EH (cell line): ENCODE measurements around the gene SDC1.

ENCODE experiments used
- DNase-seq: peaks from one replicate; pipeline ENCODE4 v3.0.0-alpha.2; 2015; ENCODE audit warnings: low read depth

Gene SDC1

DNA sequence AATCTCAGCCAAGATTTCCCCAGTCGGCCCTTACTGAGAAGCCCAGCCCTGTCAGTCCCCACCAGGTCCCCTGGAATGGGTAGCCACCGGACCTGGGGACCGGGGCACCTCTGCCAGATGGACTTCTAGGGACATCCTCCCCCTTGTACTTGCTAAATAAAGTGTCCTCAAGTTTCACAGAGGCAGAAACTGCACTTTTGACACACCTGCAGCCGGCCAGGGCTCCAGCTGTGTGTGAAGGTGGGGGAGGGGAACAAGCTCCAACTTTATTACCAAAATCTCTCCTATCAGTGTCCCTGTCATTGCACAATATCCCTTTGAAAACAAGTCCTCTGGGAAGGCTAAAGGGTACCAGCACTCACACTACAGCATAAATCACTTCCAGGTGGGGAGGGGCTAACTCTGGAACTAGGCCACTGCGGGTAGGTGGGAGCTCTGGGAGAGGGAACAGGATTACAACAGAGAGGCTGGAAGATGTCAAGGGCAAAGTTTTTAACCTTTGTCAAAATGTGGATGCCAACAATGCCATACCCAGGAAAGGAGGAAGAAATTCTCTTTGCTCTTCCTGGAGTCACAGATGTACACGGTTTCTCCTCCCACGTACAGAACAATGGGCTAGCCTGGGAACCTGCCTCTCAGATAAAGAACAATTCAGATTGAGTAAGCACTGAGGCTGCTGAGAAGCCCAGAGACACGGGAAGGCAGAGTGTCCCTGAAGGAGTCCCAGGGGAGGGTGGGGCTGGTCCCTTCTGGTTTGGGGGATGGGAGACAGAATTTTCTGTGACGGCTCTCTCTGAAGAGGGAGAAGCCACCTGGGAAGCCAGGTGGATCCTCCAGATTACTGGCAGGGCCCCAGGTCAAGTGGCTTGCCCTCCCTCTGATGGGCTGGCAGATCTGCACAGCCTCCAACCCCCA lies 11.0 kb downstream of the SDC1 start:
- no peak for DNase-seq

DNA sequence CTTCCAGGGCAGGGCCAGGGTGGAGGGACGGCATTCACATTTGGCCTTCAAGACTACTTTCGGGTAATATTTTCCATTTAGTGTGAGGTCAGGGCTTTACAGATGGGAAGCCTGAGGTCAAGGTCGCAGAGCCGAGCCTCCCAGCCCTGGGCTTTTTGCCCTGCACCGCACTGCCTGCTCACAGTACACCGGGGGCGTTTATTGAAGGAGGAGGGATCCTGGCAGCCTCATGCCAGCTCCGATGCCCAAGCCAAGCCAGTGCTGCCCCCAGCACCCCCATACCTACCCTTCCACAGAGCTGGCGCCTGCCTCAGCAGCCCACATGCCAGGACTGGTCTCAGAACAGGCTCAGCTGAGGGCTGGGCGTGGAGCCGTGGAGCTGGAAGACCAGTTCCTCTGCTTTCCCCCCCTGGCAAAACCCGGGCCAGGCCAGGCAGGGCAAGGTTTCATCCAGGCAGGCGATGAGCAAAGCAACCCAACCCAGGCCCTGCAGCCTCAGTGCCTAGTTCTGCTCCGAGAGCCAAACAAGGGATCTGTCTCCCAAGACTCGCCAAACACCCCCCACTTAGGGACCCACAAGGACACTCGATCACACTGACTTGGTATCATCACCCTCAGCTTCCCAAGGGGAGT lies 11.9 kb downstream of the SDC1 start:
- DNase-seq: no peak

DNA sequence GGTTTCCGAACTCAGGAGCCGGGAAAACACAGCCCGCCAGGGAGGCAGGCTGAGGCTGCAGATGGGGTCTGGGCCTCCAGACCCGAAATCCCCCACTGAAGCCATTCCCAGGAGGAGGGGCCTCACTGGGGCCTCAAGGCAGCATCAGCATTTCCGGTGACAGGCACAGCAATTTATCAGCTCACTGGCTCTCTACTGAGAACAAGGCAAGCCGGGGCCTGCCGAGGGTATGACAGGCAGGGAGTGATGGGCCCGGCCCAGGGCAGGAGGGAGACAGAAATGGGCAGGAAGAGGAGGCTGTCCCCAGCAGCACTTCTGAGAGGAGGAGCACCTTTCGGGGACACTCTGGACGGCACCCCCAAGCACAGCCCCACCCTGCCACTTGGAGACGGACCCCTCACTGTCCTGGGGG lies 12.5 kb downstream of the SDC1 start:
- DNase-seq: peak; percentile 64

DNA sequence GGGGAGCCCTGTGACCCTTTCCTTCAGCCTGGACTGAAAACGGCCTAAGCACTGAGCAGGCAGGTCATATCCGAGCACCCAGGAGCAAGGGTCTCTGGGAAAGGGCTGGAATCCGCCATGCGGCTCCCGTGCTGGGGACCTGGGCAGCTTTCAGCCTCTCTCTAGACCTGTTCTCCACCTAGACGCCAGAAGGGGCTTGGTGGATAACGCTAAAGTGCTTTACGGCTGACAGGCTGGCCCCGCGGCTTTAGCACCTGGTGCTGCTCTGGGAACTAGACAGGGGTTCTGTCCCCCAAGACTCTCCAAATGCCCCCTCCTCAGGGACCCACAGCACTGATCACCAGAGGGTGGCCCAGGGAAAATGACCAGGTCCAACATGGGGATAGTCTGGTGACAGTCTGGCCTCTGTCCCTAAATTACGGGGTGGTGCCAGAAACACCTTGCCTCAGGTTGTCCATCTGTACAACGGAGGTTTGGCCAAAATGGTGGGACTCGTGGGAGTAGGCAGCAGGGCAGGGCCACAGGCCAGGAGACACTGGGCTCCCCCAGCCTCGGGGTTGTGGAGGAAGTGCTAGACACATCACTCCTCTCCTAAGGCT lies 13.0 kb downstream of the SDC1 start:
- no peak for DNase-seq

DNA sequence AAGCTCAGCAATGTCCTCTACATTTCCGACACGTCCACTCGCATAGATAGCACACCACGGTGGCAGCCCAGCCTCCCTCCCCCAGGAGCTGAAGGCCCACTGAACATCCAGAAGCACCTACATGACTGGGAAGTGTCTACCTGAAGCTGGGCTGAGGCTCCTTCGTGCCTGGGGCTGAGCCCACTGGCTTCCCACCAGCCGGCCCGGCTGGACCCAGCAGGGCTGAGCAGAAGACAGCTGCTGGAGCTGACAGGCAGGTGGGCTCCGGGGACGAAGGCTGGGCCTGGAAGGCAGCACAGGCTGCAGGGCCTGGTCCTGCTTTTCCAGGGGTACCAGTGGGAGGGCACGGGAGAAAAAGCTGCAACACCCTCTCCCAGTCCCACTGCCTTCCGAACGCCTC lies 13.5 kb downstream of the SDC1 start:
- no peak for DNase-seq

DNA sequence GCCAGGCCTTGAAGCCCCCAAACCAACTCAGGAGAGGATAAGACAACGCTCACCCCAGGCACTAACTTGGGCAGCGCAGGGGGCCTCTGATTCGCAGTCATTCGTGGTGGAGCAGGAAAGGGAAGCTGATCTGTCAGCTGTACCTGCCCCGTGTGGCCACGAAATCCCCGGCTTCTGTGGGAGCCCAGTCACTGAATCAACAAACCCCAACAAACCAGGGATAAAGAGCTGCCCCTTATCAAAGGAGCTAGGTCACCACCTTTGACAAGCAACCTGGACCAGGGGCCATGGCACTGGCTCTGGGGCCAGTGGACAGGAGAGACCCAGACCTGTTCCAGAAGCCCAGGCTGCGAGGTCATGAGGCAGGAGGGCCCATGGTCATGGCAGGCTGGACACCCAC lies 14.5 kb downstream of the SDC1 start:
- no peak for DNase-seq

DNA sequence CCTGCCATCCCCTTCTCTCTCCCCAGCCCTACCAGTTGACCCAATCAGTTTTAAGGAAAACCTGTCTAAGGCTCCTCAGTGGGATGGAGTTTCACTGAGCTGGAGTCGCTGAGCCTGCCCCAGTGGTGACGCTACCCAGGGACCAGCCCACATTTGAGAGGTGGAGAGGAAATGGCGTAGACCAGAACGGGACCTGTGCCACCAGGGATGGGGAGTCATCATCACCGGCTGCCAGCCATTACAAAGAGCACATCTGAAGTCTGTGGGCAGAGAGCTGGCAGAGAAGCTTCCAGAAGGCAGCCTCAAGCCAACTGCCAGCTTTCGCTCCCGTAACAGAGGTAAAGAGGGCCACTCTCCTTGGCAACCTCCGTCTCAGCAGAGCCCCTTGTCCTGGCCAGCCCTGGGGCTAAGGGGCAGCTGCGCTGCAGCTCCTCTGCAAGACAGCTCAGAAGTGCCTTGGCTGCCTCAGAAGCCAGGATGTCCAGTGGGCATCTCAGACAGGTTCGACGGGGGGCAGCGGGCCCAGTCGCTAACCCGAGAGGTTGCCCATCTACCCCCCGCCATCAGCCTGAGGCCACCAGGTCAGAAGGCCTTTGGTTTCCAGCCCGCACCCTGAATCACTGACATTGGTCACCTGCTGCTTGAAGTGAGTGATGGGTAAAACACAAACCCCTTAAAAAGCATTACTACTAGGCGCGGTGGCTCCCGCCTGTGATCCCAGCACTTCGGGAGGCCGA lies 15.4 kb downstream of the SDC1 start:
- DNase-seq: no peak

DNA sequence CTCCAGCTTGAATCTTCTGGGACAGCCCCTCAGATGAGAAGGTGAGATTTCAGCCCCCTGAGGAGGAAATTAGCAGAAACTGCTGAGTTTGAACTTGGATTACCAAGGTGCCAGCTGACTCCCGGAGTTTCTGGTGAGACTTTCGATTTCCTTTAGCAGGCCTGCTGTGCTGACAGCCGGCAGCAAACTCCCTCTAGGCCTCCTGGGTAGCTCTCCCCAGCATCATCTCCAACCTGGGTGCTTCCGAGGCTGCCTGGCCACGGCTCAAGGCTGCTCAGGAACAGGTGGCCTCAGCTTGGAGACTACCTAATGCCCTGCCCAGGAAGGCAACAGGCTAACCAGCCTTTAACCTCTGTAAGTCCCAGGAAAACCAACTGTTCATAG lies 16.5 kb downstream of the SDC1 start:
- peak; percentile 51 for DNase-seq

DNA sequence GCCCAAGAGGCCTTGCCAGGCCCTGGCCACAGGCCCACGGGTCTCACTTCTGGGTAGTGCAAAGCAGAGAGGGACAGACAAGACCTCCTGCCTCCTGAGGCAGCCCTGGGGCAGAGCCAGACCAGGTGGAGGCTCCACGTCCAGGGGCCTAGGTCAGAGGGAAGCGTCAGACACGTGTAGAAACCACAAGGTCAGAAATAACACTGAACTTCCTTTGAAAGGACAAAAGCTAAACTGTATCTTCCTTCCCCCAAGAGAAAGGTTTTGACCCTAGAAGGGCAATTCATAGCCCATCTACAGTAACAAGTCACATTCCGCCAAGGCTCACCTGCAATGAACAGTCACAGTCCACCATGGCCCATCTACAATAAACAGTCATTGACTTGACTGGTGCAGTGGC lies 17.9 kb downstream of the SDC1 start:
- no peak for DNase-seq

DNA sequence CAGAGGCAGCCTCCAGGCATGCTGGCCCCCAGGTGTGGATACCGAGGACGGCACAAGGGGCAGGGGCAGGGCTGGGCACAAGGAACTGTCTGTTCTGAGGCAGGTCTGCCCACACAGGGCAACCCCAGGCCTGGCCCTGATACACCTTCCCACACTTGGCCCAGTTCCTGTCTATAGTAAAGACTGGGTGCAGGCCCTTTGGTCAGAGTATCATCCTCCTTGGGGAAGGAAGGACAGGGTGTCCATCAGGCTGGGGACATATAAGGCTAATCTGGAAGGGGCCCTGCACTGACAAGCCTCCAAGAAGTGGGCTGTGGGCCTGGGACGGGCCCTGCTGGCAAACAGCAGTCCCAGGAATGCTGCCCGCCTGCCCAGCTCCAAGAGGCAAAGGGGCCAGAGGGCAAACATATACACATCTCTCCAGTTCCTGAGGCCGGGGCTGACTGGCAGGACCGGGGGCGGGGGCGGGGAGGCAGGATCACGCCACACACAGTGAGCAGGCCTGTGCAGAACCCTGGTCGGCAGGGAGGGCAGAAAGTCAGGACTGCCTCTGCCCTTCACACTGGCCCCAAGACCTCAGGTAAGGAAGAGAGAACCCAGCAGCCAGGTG lies 18.9 kb downstream of the SDC1 start:
- no peak for DNase-seq

DNA sequence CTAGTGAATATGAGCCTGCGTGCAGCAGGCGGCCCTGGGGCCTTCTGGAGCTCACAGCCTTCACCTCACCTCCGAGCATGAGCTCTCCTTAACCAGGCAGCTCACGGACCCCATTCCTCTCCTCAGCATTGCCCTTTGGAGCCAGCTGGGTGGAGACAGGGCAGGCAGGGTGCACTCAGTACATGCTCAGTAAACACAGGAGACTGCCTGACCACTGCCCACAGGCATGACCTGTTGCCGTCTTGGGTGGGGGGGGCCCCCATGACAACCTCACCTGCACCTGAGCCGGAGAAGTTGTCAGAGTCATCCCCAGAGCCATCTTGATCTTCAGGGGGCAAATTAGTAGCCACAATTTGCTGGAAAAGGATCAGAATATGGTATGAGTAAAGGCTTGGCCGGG lies 19.9 kb downstream of the SDC1 start:
- no peak for DNase-seq

DNA sequence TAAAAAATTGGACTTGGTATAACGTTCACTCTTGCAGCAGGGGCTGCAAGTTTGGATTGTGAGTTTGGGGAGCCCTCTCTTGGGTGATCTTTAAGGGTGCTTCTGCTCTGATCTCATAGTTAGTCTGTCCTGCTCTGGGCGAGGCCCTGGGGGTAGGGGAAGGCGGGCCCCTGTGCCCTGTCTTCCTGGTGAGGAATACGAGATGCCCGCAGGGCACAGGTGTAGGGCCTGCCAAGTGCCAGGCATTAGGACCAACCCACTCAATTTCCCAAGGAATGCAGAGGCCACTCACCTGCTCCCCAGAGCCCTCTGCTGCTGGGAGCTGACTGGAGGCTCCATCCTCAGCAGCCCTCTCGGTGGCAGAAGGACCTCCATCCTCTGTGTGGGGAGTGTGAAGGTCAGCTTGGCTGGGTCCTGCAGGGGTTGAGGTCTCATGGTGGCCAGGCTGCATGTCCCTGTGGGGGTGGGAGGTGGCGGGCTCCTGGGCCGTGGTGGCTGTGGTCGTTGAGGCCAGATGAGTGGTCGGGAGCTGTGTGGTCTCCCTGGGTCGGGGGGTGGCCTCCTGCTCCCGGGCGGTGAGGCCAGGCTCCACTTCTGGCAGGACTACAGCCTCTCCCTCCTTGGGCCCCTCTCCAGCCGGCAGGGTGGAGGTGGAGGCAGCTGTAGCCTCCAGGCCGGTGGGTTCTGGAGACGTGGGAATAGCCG lies 21.3 kb downstream of the SDC1 start:
- DNase-seq: no peak

DNA sequence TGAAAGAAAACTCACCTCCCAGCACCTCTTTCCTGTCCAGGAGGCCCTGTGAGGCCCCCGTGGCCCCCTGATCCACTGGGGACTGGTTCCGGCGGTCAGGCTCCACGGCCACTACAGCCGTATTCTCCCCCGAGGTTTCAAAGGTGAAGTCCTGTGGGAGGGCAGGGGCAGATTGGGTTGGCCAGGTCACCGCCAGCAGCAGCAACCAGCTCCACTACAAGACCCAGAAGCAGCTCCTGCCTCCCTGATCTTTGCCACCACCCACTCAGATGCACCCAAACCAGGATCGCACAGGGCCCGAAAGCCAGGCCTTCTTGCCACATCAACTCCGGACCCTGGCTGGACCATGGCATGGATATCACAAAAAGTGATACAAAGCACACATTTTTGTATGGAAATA lies 21.9 kb downstream of the SDC1 start:
- DNase-seq: no peak

DNA sequence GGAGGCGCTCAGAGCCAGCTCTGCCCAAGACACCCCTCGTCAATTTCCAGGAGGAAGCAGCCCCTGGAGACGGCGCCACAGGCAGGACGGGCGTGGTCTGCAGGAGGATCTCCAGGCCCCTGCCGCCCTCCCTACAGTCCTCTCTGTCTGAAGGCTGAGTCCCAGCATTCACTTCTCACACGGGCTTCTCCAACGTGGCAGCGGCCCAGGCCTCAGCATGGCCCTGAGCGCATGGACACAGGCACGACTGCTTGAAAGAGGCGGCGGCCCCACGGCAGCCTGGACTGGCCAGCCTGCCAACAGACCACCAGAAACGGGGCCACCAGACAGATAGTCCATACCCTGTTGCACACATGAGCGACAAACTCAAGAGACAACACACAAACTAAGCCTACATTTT lies 23.3 kb downstream of the SDC1 start:
- DNase-seq: no peak

DNA sequence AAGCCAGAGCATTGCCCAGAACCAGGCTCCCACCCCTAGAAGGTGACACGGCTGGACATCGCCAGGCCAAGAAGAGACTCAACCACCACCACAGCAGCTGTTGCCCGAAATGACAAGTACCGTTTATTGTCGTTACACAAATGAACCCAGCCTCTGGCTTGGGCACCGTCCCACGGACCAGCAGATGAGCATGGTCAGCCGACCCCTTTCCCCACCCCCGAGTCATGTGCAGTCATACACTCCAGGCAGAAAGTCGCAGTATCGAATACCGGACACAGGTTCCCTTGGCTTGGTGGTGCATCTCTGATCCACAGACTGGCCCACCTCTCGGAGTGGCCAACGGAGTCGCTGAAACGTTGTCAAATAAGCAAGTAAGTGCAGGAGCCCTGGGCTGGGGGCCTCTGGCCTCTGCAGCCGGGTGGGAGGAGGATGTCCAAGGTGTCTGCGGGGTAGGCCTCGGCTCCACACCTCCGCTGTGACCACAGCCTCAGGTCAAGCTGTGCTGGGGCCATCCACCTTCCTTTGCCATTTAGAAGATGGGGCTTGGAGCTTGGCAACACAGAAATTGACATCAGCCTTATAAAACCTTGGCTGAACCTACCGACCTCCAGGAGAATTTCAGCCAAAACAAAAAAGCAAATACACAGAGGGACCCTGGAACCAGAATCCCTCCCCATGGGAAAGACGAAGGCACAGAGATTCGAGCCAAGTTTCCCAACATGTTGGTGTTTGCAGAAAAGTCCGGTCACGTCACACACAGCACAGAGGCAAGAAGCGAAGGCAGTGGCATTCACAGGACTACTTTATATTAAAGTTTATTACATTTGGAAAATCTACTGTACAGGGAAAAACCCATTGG lies 24.0 kb downstream of the SDC1 start:
- no peak for DNase-seq

DNA sequence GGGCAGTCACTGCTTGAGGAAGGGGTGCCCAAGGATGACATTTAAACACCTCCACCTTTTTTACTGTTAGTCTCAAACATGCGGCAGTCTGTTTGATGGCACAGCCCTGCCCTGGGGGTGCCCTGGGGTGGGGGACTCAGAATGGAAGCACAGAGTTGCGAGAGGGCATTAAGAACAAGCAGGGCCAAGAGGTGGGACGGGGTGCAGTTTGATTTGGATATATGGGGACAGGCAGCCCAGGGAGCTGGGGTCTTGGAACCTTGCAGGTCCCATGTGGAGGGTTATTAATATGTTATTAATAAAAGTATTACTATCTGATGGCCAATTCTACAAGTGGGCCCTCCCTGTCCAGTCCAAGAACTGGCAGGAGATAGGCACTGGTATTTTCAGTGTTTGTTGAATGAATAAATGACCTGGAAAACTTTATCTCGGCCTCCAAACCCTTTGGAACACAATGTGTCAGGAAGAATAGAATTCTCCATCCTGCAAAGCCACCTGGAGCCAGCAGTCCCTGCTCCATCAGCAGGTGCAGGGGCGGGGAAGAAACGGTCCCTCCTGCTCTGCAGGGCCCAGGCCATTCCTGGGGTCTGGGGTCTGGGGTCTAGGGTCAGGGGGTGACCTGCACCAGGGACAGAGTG lies 25.2 kb downstream of the SDC1 start:
- DNase-seq: no peak

DNA sequence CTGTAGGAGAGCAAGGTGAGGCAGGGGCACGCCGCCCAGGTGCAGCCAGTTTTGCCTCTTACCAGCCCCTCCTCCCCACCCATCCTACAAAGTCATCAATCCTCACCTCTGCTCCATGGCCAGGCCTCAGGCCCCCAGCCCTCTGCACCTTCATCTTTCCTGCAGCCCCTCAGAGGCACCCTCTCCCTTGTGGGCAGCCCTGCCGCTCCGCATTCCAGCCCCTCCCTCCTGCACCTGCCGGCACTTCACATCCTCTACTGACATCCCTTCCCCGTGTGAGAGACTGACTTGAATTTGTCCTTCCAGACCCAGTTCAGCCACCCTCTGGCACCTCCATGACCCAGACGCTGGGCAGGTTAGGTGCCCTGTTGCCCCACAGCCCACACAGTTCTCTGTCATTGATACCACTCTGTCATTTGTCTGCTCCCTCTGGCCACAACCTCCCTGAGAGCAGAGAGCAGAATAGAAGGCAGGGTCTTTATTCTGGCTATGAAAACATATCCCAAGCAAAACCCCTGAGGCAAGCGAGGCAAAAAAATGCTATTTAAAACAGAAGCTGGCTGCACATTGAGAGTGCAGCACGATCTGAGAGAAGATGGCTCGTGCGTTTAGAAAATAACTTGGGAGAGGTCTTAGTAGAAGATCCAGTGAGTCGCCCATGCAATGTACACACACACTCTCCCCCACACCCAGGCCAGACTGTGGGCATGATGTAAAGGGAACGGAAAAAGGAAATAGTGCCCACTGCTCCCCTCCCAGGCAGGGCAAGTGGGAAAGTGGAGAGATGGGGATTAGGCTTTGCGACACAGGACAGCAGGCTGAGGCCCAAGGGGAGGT lies 25.9 kb downstream of the SDC1 start:
- no peak for DNase-seq

DNA sequence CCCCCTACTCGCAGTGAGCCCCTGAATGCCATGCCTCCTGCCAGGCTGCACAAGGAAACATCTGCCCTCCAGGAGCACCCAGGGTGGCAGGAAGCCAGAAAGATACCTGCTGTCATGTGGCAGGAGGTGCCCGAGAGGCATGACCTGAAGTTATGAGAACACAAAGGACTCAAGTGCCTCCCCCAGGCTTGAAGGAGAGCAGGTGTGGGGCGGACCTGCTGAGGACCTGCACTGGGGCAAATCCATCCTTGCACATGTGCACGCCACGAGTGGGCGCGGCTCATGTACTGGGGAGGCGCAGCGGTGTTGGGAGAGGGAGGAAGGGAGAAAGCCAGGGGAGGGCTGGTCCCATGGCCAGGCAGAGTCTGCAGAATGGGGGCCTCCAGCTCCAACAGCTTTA lies 26.9 kb downstream of the SDC1 start:
- no peak for DNase-seq

DNA sequence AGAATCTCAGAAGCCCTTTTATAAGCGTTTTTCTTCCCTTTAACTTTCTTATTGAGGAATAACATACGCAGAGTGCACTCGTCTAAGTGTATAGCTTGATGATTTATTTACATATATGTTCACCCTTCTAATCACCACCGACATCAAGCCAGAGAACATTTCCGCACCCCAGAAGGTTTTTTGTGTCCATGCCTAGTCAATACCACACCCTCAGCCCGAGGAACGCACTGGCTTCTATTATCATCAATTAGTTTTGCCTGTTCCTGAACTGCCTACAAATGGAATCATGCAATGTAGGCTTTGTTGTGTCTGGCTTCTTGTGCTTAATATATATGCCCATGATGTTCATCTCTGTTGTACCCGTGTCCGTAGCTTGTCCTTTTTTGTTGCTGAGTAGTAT lies 27.7 kb downstream of the SDC1 start:
- DNase-seq: no peak
